GM12801 (cell line): ENCODE results near the gene ZNF581.

Source experiments
- TF ChIP-seq, protein P1 (sequence below): IDR thresholded peaks from one replicate; pipeline ENCODE4 v1.5.1; 2011; ENCODE audit warnings: control low read depth; ENCODE audit not compliant: insufficient read length; ENCODE audit errors: extremely low read depth

Gene ZNF581

DNA sequence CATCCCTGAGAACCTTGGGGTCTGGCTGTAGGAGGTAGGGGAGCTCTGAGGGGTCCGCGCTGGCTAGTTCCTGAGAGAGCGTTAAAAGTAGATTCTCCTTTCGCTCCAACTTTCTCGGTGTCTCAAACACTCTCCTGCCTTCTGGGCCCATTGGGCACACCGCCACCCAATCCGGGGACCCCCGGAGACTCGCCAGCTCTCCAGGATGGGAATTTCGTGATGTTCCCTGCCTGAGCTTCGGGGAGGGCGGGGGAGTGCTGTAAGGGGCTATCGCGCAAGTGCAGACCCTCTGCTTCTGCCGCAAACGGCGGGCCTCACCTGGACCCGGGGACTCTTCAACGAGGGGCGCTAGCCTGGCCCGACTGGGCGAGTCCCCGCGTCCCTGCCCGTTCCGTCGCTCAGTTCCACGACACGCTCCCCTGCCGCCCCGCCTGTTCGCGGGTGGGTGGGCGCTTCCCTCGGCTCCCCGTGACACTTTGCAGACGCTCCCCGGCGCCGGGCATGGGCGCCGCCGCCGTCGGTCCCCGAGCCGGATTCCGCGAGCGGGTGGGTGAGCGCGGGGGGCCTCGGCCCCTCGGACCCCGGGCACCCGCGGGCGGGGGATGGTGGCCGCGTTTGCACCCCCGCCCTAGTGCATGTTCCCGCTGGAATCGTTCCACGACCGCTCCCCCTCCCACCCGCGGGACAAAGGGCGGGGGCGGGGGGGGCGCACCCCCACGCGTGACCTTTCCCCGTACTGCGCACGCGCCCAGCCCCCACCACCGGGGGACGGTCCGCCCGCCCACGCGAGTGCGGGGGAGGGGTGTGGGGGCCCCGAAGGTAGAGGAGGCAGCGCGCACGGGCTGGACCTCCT lies 4.5 kb downstream of the ZNF581 start, which contains the start of gene CCDC106:
Gene CCDC106, plus strand, starts transcription at position 481 of the 853 bp plus-strand sequence. CDS start 835 bp downstream, outside the sequence.
- TF ChIP-seq, protein P1, sequence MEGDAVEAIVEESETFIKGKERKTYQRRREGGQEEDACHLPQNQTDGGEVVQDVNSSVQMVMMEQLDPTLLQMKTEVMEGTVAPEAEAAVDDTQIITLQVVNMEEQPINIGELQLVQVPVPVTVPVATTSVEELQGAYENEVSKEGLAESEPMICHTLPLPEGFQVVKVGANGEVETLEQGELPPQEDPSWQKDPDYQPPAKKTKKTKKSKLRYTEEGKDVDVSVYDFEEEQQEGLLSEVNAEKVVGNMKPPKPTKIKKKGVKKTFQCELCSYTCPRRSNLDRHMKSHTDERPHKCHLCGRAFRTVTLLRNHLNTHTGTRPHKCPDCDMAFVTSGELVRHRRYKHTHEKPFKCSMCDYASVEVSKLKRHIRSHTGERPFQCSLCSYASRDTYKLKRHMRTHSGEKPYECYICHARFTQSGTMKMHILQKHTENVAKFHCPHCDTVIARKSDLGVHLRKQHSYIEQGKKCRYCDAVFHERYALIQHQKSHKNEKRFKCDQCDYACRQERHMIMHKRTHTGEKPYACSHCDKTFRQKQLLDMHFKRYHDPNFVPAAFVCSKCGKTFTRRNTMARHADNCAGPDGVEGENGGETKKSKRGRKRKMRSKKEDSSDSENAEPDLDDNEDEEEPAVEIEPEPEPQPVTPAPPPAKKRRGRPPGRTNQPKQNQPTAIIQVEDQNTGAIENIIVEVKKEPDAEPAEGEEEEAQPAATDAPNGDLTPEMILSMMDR, result no peak

DNA sequence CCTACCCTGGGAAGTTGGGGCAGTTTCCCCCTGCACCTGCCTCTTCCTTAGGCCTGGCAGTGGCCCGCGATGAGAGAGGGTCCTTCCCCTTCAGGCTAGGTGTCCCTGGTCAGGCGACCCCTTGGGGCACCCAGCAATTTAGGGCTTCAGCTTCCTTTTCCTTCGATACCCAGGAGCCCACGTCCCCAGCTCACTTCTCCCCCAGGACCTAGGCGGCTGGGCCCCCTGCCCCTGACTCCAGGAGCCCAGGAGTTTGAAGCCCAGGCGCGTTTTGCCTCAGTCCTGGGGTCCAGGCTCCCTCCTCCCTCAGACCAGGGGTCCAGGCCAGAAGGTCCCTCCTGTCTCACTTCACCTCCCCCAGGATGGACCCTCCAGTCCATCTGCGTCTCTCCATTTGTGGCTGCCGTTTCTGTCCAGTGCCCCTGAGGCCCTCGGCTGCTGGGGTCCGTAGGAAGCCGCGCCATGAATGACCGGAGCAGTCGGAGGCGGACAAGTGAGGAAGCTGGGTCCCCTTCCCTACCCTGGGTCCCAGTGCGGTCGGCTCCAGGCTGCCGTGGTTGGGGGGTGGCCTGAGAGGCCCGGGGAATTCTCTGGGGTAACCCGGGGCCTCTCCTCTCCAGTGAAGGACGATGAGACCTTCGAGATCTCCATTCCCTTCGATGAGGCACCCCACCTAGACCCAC lies 5.3 kb downstream of the ZNF581 start:
- TF ChIP-seq, protein P1, result no peak

DNA sequence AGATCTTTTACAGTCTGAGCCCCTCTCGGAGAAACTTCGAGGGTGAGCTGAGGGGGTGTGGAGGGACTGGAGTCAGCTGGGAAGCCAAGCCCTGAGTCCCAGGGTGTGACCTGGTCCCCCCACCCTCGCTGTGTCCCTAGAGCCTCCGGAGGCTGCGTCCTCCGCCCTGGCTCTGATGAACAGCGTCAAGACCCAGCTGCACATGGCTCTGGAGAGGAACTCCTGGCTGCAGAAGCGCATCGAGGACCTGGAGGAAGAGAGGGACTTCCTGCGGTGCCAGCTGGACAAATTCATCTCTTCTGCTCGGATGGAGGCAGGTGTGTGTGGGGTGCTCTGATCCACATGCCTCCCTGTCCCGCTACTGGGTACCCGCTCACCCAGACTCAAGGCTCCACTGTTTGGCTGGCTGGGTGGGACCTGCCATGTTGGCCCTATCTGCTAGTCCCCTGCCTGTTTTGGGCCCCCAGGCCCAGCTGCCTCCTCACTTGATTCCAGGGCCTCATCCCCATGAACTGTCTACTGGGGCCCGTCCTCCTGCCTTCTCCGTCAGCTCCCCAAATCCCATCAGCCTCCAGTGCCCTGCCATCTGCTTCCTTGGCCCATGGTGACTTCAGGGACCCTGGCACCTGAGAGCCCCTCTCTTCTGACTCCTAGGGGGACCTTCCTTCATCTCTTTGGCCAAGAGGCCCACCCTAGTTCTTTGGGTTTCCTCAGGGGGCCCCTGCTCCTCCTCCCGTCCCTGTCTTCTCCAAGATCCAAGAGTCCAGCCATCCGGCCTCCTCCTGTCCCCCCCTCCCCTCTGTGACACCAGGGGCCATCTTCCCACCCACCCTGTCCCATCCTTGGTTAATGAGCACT lies 6.0 kb downstream of the ZNF581 start:
- TF ChIP-seq, protein P1, result no peak

DNA sequence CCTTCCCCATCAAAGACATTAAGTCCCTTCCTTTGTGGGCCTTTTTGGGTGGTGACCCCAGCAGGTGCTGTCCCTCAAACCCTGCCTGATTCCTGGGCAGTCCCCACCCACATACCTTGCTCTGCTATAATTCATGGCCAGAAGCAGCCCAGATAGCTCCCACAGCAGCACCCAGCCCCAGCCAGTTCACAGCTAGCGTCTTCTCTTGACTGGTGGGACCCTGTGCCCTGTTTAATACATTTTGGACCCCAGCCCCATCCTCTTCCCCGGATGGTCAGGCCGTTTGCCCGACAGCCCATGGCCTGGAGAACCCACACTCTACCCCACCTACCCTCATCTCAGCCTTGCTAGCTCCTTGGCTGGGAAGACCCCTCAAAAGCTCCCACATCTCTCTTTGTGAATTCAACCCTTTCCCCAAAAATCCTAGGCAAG lies 6.7 kb downstream of the ZNF581 start:
- TF ChIP-seq, protein P1, result no peak

DNA sequence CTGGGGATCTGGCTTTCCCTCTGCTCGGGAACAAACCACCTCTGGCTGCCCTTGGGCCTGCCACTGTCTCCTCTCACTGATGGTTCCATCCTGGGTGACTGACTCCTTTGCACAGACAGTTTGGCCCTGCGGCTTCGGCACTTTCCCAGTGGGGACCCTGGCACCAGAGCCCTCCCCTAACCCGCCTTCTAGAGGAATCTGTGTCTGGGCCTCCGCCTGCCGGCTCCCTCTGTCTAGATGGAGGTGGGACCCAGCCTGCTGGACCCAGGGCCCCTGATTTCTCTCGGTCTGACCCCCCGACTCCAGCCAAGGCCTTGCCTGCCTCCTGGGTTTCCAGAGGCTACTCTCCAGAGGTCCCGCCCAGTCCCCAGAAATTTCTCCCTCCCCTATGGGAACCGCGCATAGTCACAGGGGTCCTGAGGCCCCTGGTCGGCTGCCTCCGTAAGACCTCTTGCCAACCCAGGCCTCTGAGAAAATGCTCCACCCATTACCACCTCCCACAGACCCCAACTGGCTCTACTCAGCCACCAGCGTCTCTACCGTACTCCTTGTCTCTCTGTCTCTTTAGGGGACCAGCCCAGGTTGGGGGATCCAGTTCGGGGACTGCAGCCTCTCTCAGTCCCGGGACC lies 7.3 kb downstream of the ZNF581 start:
- TF ChIP-seq, protein P1, result no peak

DNA sequence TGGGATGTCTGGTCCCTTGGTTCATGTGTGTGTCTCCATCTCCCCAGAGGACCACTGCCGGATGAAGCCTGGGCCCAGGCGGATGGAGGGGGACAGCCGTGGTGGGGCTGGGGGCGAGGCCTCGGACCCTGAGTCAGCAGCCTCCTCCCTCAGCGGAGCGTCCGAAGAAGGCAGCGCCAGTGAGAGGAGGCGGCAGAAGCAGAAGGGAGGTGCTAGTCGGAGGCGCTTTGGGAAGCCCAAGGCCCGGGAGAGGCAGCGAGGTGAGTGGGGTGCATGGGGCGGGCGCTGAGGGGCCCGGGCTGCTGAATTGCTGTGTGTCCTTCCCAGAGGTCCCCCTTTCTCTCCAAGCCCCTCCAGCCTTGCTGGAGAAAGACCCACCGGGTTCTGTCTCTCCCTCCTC lies 7.8 kb downstream of the ZNF581 start:
- TF ChIP-seq, protein P1, result no peak
